ENCODE measurements around the gene CEMIP2.
"Not testable (repeated sequence)": the region's sequence is repeated elsewhere in the genome, so short reads cannot be mapped to it uniquely, and the experiment has no call there.

CEMIP2 gene

DNA sequence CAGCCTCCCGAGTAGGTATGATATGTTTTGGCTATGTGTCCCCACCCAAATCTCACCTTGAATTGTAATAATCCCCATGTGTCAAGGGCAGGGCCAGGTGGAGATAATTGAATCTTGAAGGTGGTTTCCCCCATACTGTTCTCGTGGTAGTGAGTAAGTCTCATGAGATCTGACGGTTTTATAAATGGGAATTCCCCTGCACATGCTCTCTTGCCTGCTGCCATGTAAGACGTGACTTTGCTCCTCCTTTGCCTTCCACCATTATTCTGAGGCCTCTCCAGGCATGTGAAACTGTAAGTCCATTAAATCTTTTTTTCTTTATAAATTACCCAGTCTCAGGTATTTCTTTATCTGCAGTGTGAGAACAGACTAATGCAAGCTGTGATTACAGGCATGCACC lies 111.0 kb downstream of the CEMIP2 start:
- 97% methylated on average over 4 of the region's 4 CpGs for WGBS
- not testable (repeated sequence) for H3K9me3 ChIP-seq (ENCODE audit: insufficient read depth, low read depth, low read length); H3K27ac ChIP-seq (ENCODE audit: low read depth, low read length); H3K36me3 ChIP-seq (ENCODE audit: insufficient read depth, low read length); H3K9ac ChIP-seq (ENCODE audit: low read depth, low read length); H3K27me3 ChIP-seq (ENCODE audit: insufficient read depth, low read length); H3K4me3 ChIP-seq (ENCODE audit: low read length)
- H3K4me1 ChIP-seq (ENCODE audit: insufficient read depth, low read length): peaks cover 11% of the 10 kb centered on the region

- no peaks in the 10 kb centered on the region for H3K9me3 ChIP-seq (ENCODE audit: insufficient read depth, low read depth, low read length)
- 95% methylated on average over 1 of the region's 1 CpG for WGBS
- H3K27me3 ChIP-seq (ENCODE audit: insufficient read depth, low read length): no peaks in the 10 kb centered on the region
- peaks cover 3% of the 10 kb centered on the region; the same call in 1 of the 2 replicates for H3K4me1 ChIP-seq (ENCODE audit: insufficient read depth, low read length)
- H3K27ac ChIP-seq (ENCODE audit: low read depth, low read length): no peak overlapping the region
- no peak overlapping the region for H3K9ac ChIP-seq (ENCODE audit: low read depth, low read length)
- H3K4me3 ChIP-seq (ENCODE audit: low read length): no peak overlapping the region
- H3K36me3 ChIP-seq (ENCODE audit: insufficient read depth, low read length): no peaks in the 10 kb centered on the region
Observed at GRCh38 chr9:71656496-71656895, 111.8 kb downstream of the CEMIP2 start.

- H3K9ac ChIP-seq (ENCODE audit: low read depth, low read length): no peak overlapping the region
- H3K9me3 ChIP-seq (ENCODE audit: insufficient read depth, low read depth, low read length): no peaks in the 10 kb centered on the region
- no peak overlapping the region for H3K4me3 ChIP-seq (ENCODE audit: low read length)
- no peaks in the 10 kb centered on the region for H3K27me3 ChIP-seq (ENCODE audit: insufficient read depth, low read length)
- no peak overlapping the region for H3K27ac ChIP-seq (ENCODE audit: low read depth, low read length)
- no peaks in the 10 kb centered on the region for H3K4me1 ChIP-seq (ENCODE audit: insufficient read depth, low read length)
- no peaks in the 10 kb centered on the region for H3K36me3 ChIP-seq (ENCODE audit: insufficient read depth, low read length)
- 89% methylated on average over 1 of the region's 1 CpG for WGBS
Observed at GRCh38 chr9:71655778-71656177, 112.5 kb downstream of the CEMIP2 start.

- H3K27ac ChIP-seq (ENCODE audit: low read depth, low read length): no peak overlapping the region
- no peak overlapping the region for H3K4me3 ChIP-seq (ENCODE audit: low read length)
- 67% methylated on average over 6 of the region's 6 CpGs for WGBS
- H3K9ac ChIP-seq (ENCODE audit: low read depth, low read length): no peak overlapping the region
- H3K27me3 ChIP-seq (ENCODE audit: insufficient read depth, low read length): no peaks in the 10 kb centered on the region
- H3K36me3 ChIP-seq (ENCODE audit: insufficient read depth, low read length): no peaks in the 10 kb centered on the region
- no peaks in the 10 kb centered on the region for H3K9me3 ChIP-seq (ENCODE audit: insufficient read depth, low read depth, low read length)
- H3K4me1 ChIP-seq (ENCODE audit: insufficient read depth, low read length): no peaks in the 10 kb centered on the region
Observed at GRCh38 chr9:71655141-71655540, 113.2 kb downstream of the CEMIP2 start.

GRCh38 chr9:71652480-71652879 lies 115.8 kb downstream of the CEMIP2 start:
- Histone ChIP-seq H3K4me3 (ENCODE audit: low read length) (no peak overlapping the region), H3K9ac (ENCODE audit: low read depth, low read length) (no peak overlapping the region), H3K9me3 (ENCODE audit: insufficient read depth, low read depth, low read length) (no peaks in the 10 kb centered on the region), H3K27me3 (ENCODE audit: insufficient read depth, low read length) (no peaks in the 10 kb centered on the region), H3K36me3 (ENCODE audit: insufficient read depth, low read length) (no peaks in the 10 kb centered on the region), H3K27ac (ENCODE audit: low read depth, low read length) (no peak overlapping the region), H3K4me1 (ENCODE audit: insufficient read depth, low read length) (peaks cover 1% of the 10 kb centered on the region)

DNA sequence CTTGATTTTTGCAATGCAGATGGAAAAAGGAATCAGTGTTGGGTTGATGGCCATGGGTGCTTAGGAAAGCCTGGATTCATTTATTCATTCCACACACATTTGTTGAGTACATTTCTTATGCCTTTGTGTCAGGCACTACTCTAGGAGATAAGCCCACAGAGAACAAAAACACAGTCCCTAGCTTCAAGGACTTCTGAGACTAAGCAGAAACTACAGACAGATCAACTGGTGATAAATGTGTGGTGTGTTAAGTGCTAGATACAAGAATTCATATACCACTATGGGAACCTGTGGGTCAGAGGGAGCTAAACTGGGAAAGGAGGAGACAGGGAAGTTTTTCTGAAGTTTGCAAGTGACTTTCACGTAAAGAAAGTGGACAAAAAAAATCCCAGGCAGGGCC lies 119.9 kb downstream of the CEMIP2 start:
- 96% methylated on average over 1 of the region's 1 CpG for WGBS
- Histone ChIP-seq H3K27me3 (ENCODE audit: insufficient read depth, low read length) (no peaks in the 10 kb centered on the region; the same call in 1 of the 2 replicates), H3K27ac (ENCODE audit: low read depth, low read length) (no peak overlapping the region), H3K4me1 (ENCODE audit: insufficient read depth, low read length) (peaks cover 8% of the 10 kb centered on the region), H3K9me3 (ENCODE audit: insufficient read depth, low read depth, low read length) (no peaks in the 10 kb centered on the region), H3K4me3 (ENCODE audit: low read length) (no peak overlapping the region), H3K9ac (ENCODE audit: low read depth, low read length) (no peak overlapping the region), H3K36me3 (ENCODE audit: insufficient read depth, low read length) (no peaks in the 10 kb centered on the region)

DNA sequence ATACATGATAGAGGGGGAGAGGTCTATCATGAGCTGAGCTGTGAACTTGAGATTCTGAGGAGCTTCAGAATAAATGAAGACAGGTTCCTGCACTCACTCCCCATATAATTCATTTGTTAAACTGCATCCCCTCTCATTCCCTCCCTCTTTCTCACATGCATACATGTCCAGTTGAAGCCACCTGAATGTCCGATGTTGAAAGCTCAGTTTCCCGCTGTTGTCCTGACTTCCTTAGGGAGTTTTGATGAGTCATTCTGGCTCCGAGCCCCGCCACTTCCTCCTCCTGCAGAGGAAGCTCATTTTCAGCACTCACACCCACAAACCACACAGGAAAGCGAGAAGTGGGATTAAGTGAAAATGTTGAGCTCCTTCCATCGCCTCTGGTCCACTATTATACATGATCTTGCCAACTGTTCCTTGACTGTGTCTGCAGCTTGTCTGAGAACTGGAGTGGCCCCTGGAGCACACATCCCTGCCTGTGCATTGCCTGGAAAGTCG lies 121.2 kb downstream of the CEMIP2 start:
- Histone ChIP-seq H3K4me1 (ENCODE audit: insufficient read depth, low read length) (peaks cover 8% of the 10 kb centered on the region), H3K27ac (ENCODE audit: low read depth, low read length) (no peak overlapping the region), H3K36me3 (ENCODE audit: insufficient read depth, low read length) (no peaks in the 10 kb centered on the region), H3K9ac (ENCODE audit: low read depth, low read length) (no peak overlapping the region), H3K4me3 (ENCODE audit: low read length) (no peak overlapping the region), H3K27me3 (ENCODE audit: insufficient read depth, low read length) (no peaks in the 10 kb centered on the region; the same call in 1 of the 2 replicates), H3K9me3 (ENCODE audit: insufficient read depth, low read depth, low read length) (no peaks in the 10 kb centered on the region)
- 85% methylated on average over 7 of the region's 7 CpGs for WGBS

DNA sequence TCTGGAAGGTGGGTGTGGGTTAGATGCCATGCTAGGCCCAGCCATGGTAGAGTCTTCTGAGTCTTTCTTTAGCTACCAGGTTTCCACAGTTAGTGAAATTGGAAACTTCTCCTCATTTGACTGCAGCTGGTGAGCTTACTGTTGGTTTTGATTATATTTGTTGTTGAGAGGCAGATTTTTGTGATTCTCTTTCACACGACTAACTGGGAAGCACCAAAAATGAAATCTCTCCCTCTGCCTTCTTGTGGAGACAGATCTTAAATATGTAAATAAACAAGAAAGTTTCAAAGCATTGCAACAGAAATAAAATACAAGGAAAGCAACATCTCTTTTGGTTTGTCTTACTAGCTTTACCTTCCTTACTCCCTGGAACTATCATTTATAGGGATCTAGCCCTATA lies 122.2 kb downstream of the CEMIP2 start:
- Histone ChIP-seq H3K27ac (ENCODE audit: low read depth, low read length) (no peak overlapping the region), H3K36me3 (ENCODE audit: insufficient read depth, low read length) (no peaks in the 10 kb centered on the region), H3K27me3 (ENCODE audit: insufficient read depth, low read length) (no peaks in the 10 kb centered on the region; the same call in 1 of the 2 replicates), H3K4me3 (ENCODE audit: low read length) (no peak overlapping the region), H3K4me1 (ENCODE audit: insufficient read depth, low read length) (peaks cover 8% of the 10 kb centered on the region), H3K9me3 (ENCODE audit: insufficient read depth, low read depth, low read length) (no peaks in the 10 kb centered on the region), H3K9ac (ENCODE audit: low read depth, low read length) (no peak overlapping the region)
- no CpG with 5 or more reads among the region's 1 CpG for WGBS

GRCh38 chr9:71644819-71645362 lies 123.4 kb downstream of the CEMIP2 start:
- H3K27ac ChIP-seq (ENCODE audit: low read depth, low read length): no peak overlapping the region
- peaks cover 8% of the 10 kb centered on the region for H3K4me1 ChIP-seq (ENCODE audit: insufficient read depth, low read length)
- H3K27me3 ChIP-seq (ENCODE audit: insufficient read depth, low read length): no peaks in the 10 kb centered on the region; the same call in 1 of the 2 replicates
- 100% methylated on average over 1 of the region's 1 CpG for WGBS
- H3K9me3 ChIP-seq (ENCODE audit: insufficient read depth, low read depth, low read length): no peaks in the 10 kb centered on the region
- no peak overlapping the region for H3K9ac ChIP-seq (ENCODE audit: low read depth, low read length)
- no peak overlapping the region for H3K4me3 ChIP-seq (ENCODE audit: low read length)
- no peaks in the 10 kb centered on the region for H3K36me3 ChIP-seq (ENCODE audit: insufficient read depth, low read length)

- H3K36me3 ChIP-seq (ENCODE audit: insufficient read depth, low read length): no peaks in the 10 kb centered on the region
- no peaks in the 10 kb centered on the region for H3K9me3 ChIP-seq (ENCODE audit: insufficient read depth, low read depth, low read length)
- no peak overlapping the region for H3K4me3 ChIP-seq (ENCODE audit: low read length)
- no peak overlapping the region for H3K9ac ChIP-seq (ENCODE audit: low read depth, low read length)
- peaks cover 8% of the 10 kb centered on the region for H3K4me1 ChIP-seq (ENCODE audit: insufficient read depth, low read length)
- H3K27ac ChIP-seq (ENCODE audit: low read depth, low read length): no peak overlapping the region
- no peaks in the 10 kb centered on the region; the same call in 1 of the 2 replicates for H3K27me3 ChIP-seq (ENCODE audit: insufficient read depth, low read length)
- 83% methylated on average over 2 of the region's 2 CpGs for WGBS
Observed at GRCh38 chr9:71643330-71643729, 125.0 kb downstream of the CEMIP2 start.

- H3K36me3 ChIP-seq (ENCODE audit: insufficient read depth, low read length): no peaks in the 10 kb centered on the region
- 94% methylated on average over 5 of the region's 5 CpGs for WGBS
- peaks cover 3% of the 10 kb centered on the region for H3K4me1 ChIP-seq (ENCODE audit: insufficient read depth, low read length)
- no peak overlapping the region for H3K4me3 ChIP-seq (ENCODE audit: low read length)
- H3K9ac ChIP-seq (ENCODE audit: low read depth, low read length): no peak overlapping the region
- H3K27me3 ChIP-seq (ENCODE audit: insufficient read depth, low read length): no peaks in the 10 kb centered on the region; the same call in 1 of the 2 replicates
- H3K9me3 ChIP-seq (ENCODE audit: insufficient read depth, low read depth, low read length): no peaks in the 10 kb centered on the region
- no peak overlapping the region for H3K27ac ChIP-seq (ENCODE audit: low read depth, low read length)
Observed at GRCh38 chr9:71642056-71642455, 126.3 kb downstream of the CEMIP2 start.

GRCh38 chr9:71638627-71639026 lies 129.7 kb downstream of the CEMIP2 start:
- no peak overlapping the region for H3K27ac ChIP-seq (ENCODE audit: low read depth, low read length)
- WGBS: 87% methylated on average over 7 of the region's 7 CpGs

More at GRCh38 chr9:71638627-71639026, 129.7 kb downstream of the CEMIP2 start:
- H3K9ac ChIP-seq (ENCODE audit: low read depth, low read length): no peak overlapping the region
- H3K9me3 ChIP-seq (ENCODE audit: insufficient read depth, low read depth, low read length): no peaks in the 10 kb centered on the region
- no peak overlapping the region for H3K4me3 ChIP-seq (ENCODE audit: low read length)
- H3K27me3 ChIP-seq (ENCODE audit: insufficient read depth, low read length): no peaks in the 10 kb centered on the region
- H3K4me1 ChIP-seq (ENCODE audit: insufficient read depth, low read length): no peaks in the 10 kb centered on the region
- H3K36me3 ChIP-seq (ENCODE audit: insufficient read depth, low read length): no peaks in the 10 kb centered on the region
